HL-60 (cell line): Measurements from ENCODE around the gene SVIL.
"Not testable (repeated sequence)": the region's sequence is repeated elsewhere in the genome, so short reads cannot be mapped to it uniquely, and the experiment has no call there.

Experiments
- DNase-seq, 2 experiments: peaks; one replicate each; pipeline ENCODE4 v3.0.0-alpha.2; 2010 to 2020; ENCODE audit warnings: low read depth in 1 of 2, low spot score in 1 of 2
- H3K27ac ChIP-seq: fragments of 250-450 bp; sonication (Bioruptor Pico); replicated peaks from 2 replicates; pipeline ENCODE4 v1.5.1; 2020; ENCODE audit warnings: mild to moderate bottlenecking, moderate library complexity
- H3K27me3 ChIP-seq: fragments of 250-450 bp; sonication (Bioruptor Pico); 2 replicates; pipeline ENCODE4 v1.5.1; 2021; ENCODE audit warnings: mild to moderate bottlenecking, moderate library complexity; ENCODE audit not compliant: insufficient read depth, poor library complexity, severe bottlenecking
- H3K4me3 ChIP-seq: replicated peaks from 2 replicates; pipeline ENCODE4 v1.5.1; 2011; ENCODE audit warnings: mild to moderate bottlenecking, control low read depth, low read length; ENCODE audit not compliant: insufficient read depth
- GABPA ChIP-seq: IDR thresholded peaks from 2 replicates; pipeline ENCODE4 v1.6.1; 2012; ENCODE audit warnings: low read depth
- POLR2AphosphoS5 ChIP-seq: IDR thresholded peaks from 2 replicates; pipeline ENCODE4 v1.6.1; 2012; ENCODE audit warnings: low read depth
- REST ChIP-seq: IDR thresholded peaks from 2 replicates; pipeline ENCODE4 v1.6.1; 2012; ENCODE audit warnings: low read depth; ENCODE audit not compliant: insufficient replicate concordance
- SPI1 ChIP-seq: IDR thresholded peaks from 2 replicates; pipeline ENCODE4 v1.6.1; 2012; ENCODE audit warnings: low read depth, mild to moderate bottlenecking, borderline replicate concordance
- TF ChIP-seq, protein P1 (sequence below): IDR thresholded peaks from one replicate; pipeline ENCODE4 v1.5.1; 2011; ENCODE audit warnings: low read length, control low read depth, inconsistent platforms; ENCODE audit not compliant: insufficient read depth

SVIL gene

DNA sequence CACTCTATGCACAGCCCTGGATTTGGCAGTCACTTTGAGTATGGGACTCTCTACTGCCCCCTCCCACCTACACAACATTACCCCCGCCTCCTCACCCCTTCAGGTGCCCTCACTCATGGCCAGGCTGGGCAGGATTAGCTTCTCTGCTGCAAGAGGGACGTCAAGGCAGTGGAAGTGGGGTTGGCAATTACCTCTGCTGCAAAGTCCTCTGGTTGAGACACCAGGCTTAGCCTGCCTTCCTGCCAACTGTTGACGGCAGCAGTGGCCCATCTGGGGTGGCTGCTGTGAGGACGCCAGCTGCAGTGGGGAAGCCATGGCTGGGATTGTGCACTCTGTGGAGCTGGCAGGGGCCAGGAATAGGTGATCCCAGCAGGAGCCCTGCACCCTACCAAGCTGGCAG lies 26.7 kb downstream of the SVIL start:
- Histone ChIP-seq H3K27me3 (no peaks in the 10 kb centered on the region), H3K4me3 (no peak overlapping the region), H3K27ac (no peak overlapping the region)
- TF ChIP-seq GABPA, result no peak
- TF ChIP-seq, protein P1, sequence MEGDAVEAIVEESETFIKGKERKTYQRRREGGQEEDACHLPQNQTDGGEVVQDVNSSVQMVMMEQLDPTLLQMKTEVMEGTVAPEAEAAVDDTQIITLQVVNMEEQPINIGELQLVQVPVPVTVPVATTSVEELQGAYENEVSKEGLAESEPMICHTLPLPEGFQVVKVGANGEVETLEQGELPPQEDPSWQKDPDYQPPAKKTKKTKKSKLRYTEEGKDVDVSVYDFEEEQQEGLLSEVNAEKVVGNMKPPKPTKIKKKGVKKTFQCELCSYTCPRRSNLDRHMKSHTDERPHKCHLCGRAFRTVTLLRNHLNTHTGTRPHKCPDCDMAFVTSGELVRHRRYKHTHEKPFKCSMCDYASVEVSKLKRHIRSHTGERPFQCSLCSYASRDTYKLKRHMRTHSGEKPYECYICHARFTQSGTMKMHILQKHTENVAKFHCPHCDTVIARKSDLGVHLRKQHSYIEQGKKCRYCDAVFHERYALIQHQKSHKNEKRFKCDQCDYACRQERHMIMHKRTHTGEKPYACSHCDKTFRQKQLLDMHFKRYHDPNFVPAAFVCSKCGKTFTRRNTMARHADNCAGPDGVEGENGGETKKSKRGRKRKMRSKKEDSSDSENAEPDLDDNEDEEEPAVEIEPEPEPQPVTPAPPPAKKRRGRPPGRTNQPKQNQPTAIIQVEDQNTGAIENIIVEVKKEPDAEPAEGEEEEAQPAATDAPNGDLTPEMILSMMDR, result no peak
- no peak for TF ChIP-seq SPI1
- no peak for TF ChIP-seq REST
- TF ChIP-seq POLR2AphosphoS5, result no peak
- no peak for DNase-seq

GRCh38 chr10:29607576-29607975 lies 27.2 kb downstream of the SVIL start:
- no peak for DNase-seq
- TF ChIP-seq, protein P1, result no peak
- TF ChIP-seq GABPA (no peak), POLR2AphosphoS5 (no peak), REST (no peak), SPI1 (no peak)

DNA sequence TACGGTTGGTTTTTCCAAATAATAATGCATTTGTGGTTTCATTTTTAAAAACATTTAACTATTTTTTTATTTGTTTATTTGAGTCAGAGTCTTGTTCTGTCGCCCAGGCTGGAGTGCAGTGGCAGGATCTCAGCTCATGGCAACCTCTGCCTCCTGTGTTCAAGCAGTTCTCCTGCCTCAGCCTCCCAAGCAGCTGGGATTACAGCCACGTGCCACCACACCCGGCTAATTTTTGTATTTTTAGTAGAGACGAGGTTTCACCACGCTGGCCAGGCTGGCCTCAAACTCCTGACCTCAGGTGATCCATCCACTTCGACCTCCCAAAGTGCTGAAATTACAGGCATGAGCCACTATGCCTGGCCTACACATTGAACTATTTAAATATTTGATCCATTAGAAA lies 28.1 kb downstream of the SVIL start:
- not testable (repeated sequence) for DNase-seq, H3K27ac ChIP-seq, H3K4me3 ChIP-seq, H3K27me3 ChIP-seq

More at GRCh38 chr10:29607576-29607975, 27.2 kb downstream of the SVIL start:
- no peak overlapping the region for H3K4me3 ChIP-seq
- H3K27ac ChIP-seq, result no peak overlapping the region
- no peaks in the 10 kb centered on the region for H3K27me3 ChIP-seq

DNA sequence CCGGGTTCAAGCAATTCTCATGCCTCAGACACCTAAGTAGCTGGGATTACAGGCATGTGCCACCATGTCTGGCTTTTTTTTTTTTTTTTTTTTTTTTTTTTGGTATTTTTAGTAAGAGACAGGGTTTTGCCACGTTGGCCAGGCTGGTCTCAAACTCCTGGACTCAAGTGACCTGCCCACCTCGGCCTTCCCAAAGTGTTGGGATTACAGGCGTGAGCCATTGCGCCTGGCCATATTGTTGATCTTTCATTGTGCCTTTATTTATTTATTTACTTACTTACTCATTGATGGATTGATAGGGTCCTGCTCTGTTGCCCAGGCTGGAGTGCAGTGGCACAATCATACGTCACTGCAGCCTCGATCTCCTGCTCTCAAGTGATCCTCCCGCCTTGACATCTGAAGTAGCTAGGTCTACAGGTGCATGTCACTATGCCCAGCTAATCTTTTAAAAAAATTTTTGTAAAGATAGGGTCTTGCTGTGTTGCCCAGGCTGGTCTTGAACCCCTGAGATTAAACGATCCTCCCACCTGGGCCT lies 30.4 kb downstream of the SVIL start:
- H3K4me3 ChIP-seq, result no peak overlapping the region
- no peaks in the 10 kb centered on the region for H3K27me3 ChIP-seq
- no peak overlapping the region for H3K27ac ChIP-seq
- no peak for DNase-seq
- TF ChIP-seq POLR2AphosphoS5 (no peak), GABPA (no peak), SPI1 (no peak), REST (no peak)
- TF ChIP-seq, protein P1, result no peak
